AG20443 (cell line): Measurements from ENCODE around the gene THOC2.
"Not testable (repeated sequence)": the region's sequence is repeated elsewhere in the genome, so short reads cannot be mapped to it uniquely, and the experiment has no call there.

ENCODE experiments used
- DNase-seq: peaks from one replicate; pipeline ENCODE4 v3.0.0; 2012; ENCODE audit warnings: low spot score, mixed read lengths

Gene THOC2

GRCh38 chrX:123580792-123581191 lies 152.1 kb downstream of the THOC2 start:
- no peak for DNase-seq

- DNase-seq = not testable (repeated sequence)
Measured at GRCh38 chrX:123574027-123574426, 158.8 kb downstream of the THOC2 start.

GRCh38 chrX:123570011-123570590 lies 162.8 kb downstream of the THOC2 start:
- no peak for DNase-seq

GRCh38 chrX:123563167-123563566 lies 169.7 kb downstream of the THOC2 start:
- no peak for DNase-seq

- no peak for DNase-seq
Measured at GRCh38 chrX:123562342-123563146, 170.3 kb downstream of the THOC2 start.

GRCh38 chrX:123561439-123562215 lies 171.2 kb downstream of the THOC2 start:
- no peak for DNase-seq

- no peak for DNase-seq
Measured at GRCh38 chrX:123550829-123551228, 182.0 kb downstream of the THOC2 start.
